Epithelial cell of proximal tubule (primary cell): ENCODE measurements around the gene SHOC2. TPM values are rescaled to one million over a fixed set of nuclear protein-coding genes. Genes with fewer than 3 reads are reported as not detected.

Source experiments
- DNase-seq: peaks from one replicate; pipeline ENCODE4 v3.0.0-alpha.2; 2011; ENCODE audit warnings: low read depth
- H3K4me3 ChIP-seq: 2 replicates; pipeline ENCODE4 v1.5.1; 2011; ENCODE audit warnings: low read depth, mild to moderate bottlenecking, low read length
- CTCF ChIP-seq: conservative IDR thresholded peaks from 2 replicates; pipeline ENCODE4 v1.5.1; 2012; ENCODE audit warnings: low read depth, mild to moderate bottlenecking, low read length
- total RNA-seq: library from RNA; depleted of rRNA; stranded (reverse); fragments of >200 nt; gene quantifications from 2 replicates; pipeline ENCODE4 v1.2.3, GENCODE V29; 2015

SHOC2 gene
- total RNA-seq, 1 donor from 2014 or later: 14.1 TPM

- no peak for TF ChIP-seq CTCF
- no peak for DNase-seq
- no peak overlapping the region for H3K4me3 ChIP-seq
Observed at GRCh38 chr10:110963162-110963561, 43.8 kb downstream of the SHOC2 start.

- TF ChIP-seq CTCF: no peak
- no peak overlapping the region for H3K4me3 ChIP-seq
- no peak for DNase-seq
Observed at GRCh38 chr10:110964681-110965080, 45.3 kb downstream of the SHOC2 start.

DNA sequence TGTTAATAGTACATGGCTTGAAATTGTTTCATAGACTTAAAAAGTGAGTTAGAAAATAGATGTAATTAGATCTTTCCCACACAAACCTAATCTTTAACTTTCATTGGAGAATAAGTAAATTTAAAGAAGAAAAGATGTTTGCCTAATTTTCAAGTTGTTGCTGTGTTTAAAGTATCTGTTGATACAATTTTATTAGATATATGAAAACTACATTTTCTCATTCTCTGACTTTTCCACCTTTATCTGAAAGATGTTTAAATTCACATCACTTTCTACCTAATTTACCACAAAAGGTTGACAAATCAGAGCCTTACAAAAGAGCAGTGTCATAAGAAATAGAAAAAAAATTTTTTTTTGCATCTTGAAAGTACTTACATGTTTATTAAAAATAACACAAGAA is 45.8 kb downstream of the SHOC2 start:
- TF ChIP-seq CTCF: no peak
- H3K4me3 ChIP-seq: no peak overlapping the region
- DNase-seq: no peak

DNA sequence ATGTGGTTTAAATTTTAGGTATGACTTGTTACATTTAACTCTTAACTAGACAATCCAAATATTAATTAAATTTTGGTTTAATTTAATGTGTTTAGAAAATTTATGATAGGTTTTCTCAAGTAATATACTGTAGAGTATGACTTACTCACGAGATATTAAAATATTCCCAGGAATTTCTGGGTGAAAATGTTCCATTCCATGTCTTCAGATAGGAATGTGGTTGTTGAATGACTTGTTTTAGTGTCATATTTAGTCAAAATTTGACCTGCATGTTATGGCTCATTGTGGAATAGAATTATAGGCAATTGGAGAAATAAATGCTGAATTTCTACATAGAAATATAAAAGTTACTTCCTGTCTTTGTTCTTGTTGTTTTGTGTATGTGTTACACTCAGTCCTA is 46.7 kb downstream of the SHOC2 start:
- no peak overlapping the region for H3K4me3 ChIP-seq
- DNase-seq: no peak
- no peak for TF ChIP-seq CTCF

- DNase-seq: no peak
- TF ChIP-seq CTCF: no peak
- no peak overlapping the region for H3K4me3 ChIP-seq
Observed at GRCh38 chr10:110967009-110967630, 47.7 kb downstream of the SHOC2 start.

DNA sequence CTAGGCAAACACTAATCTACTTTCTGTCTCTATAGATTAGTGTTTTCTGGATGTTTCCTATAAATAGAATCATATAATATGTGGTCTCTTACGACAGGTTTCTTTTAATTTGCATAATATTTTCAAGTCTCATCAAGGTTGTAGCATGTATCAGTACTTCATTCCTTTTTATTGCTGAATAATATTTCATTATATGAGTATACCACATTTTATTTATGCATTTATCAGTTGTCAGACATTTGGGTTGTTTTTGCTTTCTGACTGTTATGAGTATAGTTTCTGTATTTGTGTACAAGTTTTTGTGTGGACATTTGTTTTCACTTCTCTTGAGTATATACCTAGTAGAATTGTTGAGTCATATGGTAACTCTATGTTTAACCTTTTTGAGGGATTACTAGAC is 48.2 kb downstream of the SHOC2 start:
- TF ChIP-seq CTCF: no peak
- no peak overlapping the region for H3K4me3 ChIP-seq
- no peak for DNase-seq

GRCh38 chr10:110969183-110969582 is 49.8 kb downstream of the SHOC2 start:
- DNase-seq: no peak
- H3K4me3 ChIP-seq: no peak overlapping the region
- TF ChIP-seq CTCF: no peak
